A673 (cell line): ENCODE measurements around the gene SBK2.

Experiments
- CTCF ChIP-seq: fragments of 300-800, 200-600 bp; sonication (generic); conservative IDR thresholded peaks from 2 replicates; pipeline ENCODE4 v1.5.1; 2017; ENCODE audit warnings: low read depth, mild to moderate bottlenecking, antibody characterized with exemption, low read length, moderate library complexity, mixed read lengths
- EZH2 ChIP-seq: fragments of 200-600 bp; sonication (generic); IDR thresholded peaks from 2 replicates; pipeline ENCODE4 v1.6.1; 2017; ENCODE audit warnings: borderline replicate concordance, low read depth, mild to moderate bottlenecking, mixed read lengths, antibody characterized with exemption, low read length; ENCODE audit not compliant: poor library complexity, severe bottlenecking

- no peak for TF ChIP-seq CTCF
- TF ChIP-seq EZH2: no peak
Observed at GRCh38 chr19:55584871-55585270, 47.9 kb upstream of the SBK2 start.
